Endothelial cell of umbilical vein (primary cell): ENCODE results near the gene SLAMF1.

ENCODE experiments used
- CTCF ChIP-seq, 2 donors: IDR thresholded peaks; 1 replicate in 1 of 2; 2 replicates in 1 of 2; pipeline ENCODE4 v1.5.1; 2011; ENCODE audit warnings: low read length in 2 of 2, mild to moderate bottlenecking in 2 of 2, moderate library complexity in 2 of 2, control low read depth in 1 of 2, inconsistent platforms in 1 of 2, low read depth in 1 of 2; ENCODE audit not compliant: insufficient read depth in 1 of 2; ENCODE audit errors: extremely low read depth in 1 of 2
- EZH2 ChIP-seq: IDR thresholded peaks from 2 replicates; pipeline ENCODE4 v1.6.1; 2012; ENCODE audit warnings: borderline replicate concordance, low read depth, mild to moderate bottlenecking, moderate library complexity, low read length, inconsistent platforms; ENCODE audit not compliant: severe bottlenecking
- FOS ChIP-seq: IDR thresholded peaks from 2 replicates; pipeline ENCODE4 v1.6.1; 2011; ENCODE audit warnings: mild to moderate bottlenecking, low read length, moderate library complexity, borderline replicate concordance; ENCODE audit not compliant: insufficient read depth
- MYC ChIP-seq: IDR thresholded peaks from one replicate; pipeline ENCODE4 v1.6.1; 2011; ENCODE audit warnings: mild to moderate bottlenecking, low read depth, low read length
- POLR2A ChIP-seq: IDR thresholded peaks from 2 replicates; pipeline ENCODE4 v1.6.1; 2012; ENCODE audit warnings: low read depth, mild to moderate bottlenecking, control low read depth, low read length
- POLR2AphosphoS5 ChIP-seq: IDR thresholded peaks from 2 replicates; pipeline ENCODE4 v1.6.1; 2012; ENCODE audit warnings: low read depth, mild to moderate bottlenecking, control low read depth, low read length, moderate library complexity; ENCODE audit not compliant: insufficient read depth
- TF ChIP-seq, protein P1 (sequence below): IDR thresholded peaks from 2 replicates; pipeline ENCODE4 v1.6.1; 2011; ENCODE audit not compliant: insufficient read depth, insufficient read length

GRCh38 chr1:160580221-160580812 is 66.5 kb downstream of the SLAMF1 start:
- TF ChIP-seq, protein P1, sequence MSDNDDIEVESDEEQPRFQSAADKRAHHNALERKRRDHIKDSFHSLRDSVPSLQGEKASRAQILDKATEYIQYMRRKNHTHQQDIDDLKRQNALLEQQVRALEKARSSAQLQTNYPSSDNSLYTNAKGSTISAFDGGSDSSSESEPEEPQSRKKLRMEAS = no peak
- TF ChIP-seq CTCF (IDR thresholded peaks at IDR 0.05; ENCODE audit: extremely low read depth in 1 of 2, insufficient read depth in 1 of 2, low read depth in 1 of 2, low read length in 2 of 2) = no peak
- no peak for TF ChIP-seq POLR2AphosphoS5
- no peak for TF ChIP-seq POLR2A
- no peak for TF ChIP-seq EZH2
- TF ChIP-seq FOS = no peak
- TF ChIP-seq MYC = no peak
